Smooth muscle cell (in vitro differentiated cells): ENCODE results near the gene ABHD10. TPM values are rescaled to one million over a fixed set of nuclear protein-coding genes. Genes with fewer than 3 reads are reported as not detected.

Experiments used
- DNase-seq: peaks from one replicate; lab custom pipeline; 2025; ENCODE audit not compliant: unreplicated experiment; lab: John Stamatoyannopoulos, UW
- H2AFZ ChIP-seq: fragments of 200-600 bp; sonication (generic); 2 replicates; pipeline ENCODE4 v1.6.0; 2016; ENCODE audit warnings: antibody characterized with exemption, low read depth, mild to moderate bottlenecking
- H3F3A ChIP-seq: fragments of 200-600 bp; sonication (generic); 2 replicates; pipeline ENCODE4 v1.6.0; 2017; ENCODE audit warnings: antibody characterized with exemption, low read depth
- H3K27ac ChIP-seq: fragments of 200-600 bp; sonication (generic); 2 replicates; pipeline ENCODE4 v1.5.1; 2016; ENCODE audit warnings: low read depth, mild to moderate bottlenecking
- H3K27me3 ChIP-seq: fragments of 200-600 bp; sonication (generic); 2 replicates; pipeline ENCODE4 v1.6.1; 2016; ENCODE audit warnings: low read depth, mild to moderate bottlenecking
- H3K36me3 ChIP-seq: fragments of 200-600 bp; sonication (generic); 2 replicates; pipeline ENCODE4 v1.5.1; 2016; ENCODE audit warnings: low read depth
- H3K4me1 ChIP-seq: fragments of 200-600 bp; sonication (generic); 2 replicates; pipeline ENCODE4 v1.5.1; 2016; ENCODE audit warnings: low read depth
- H3K4me2 ChIP-seq: fragments of 200-600 bp; sonication (generic); 2 replicates; pipeline ENCODE4 v1.6.0; 2016; ENCODE audit warnings: mild to moderate bottlenecking
- H3K4me3 ChIP-seq: fragments of 200-600 bp; sonication (generic); 2 replicates; pipeline ENCODE4 v1.5.1; 2016; ENCODE audit warnings: mild to moderate bottlenecking
- H3K79me2 ChIP-seq: fragments of 200-600 bp; sonication (generic); 2 replicates; pipeline ENCODE4 v1.6.0; 2016; ENCODE audit warnings: low read depth, mild to moderate bottlenecking
- H3K9ac ChIP-seq: fragments of 200-600 bp; sonication (generic); 2 replicates; pipeline ENCODE4 v1.6.0; 2016; ENCODE audit warnings: low read depth
- H3K9me3 ChIP-seq: fragments of 200-600 bp; sonication (generic); replicated peaks from 2 replicates; pipeline ENCODE4 v1.5.1; 2016; ENCODE audit warnings: low read depth
- H4K20me1 ChIP-seq: fragments of 200-600 bp; sonication (generic); 2 replicates; pipeline ENCODE4 v1.6.0; 2016; ENCODE audit warnings: low read depth
- CTCF ChIP-seq: fragments of 200-600 bp; sonication (generic); IDR thresholded peaks from 2 replicates; pipeline ENCODE4 v1.5.1; 2017; ENCODE audit warnings: borderline replicate concordance, mild to moderate bottlenecking, antibody characterized with exemption; ENCODE audit not compliant: insufficient read depth, poor library complexity, severe bottlenecking
- WGBS: methylation state at CpG from one replicate; pipeline ENCODE4 v1.1.7; 2016; ENCODE audit warnings: low lambda C conversion rate; 5-methylcytosine and 5-hydroxymethylcytosine counted together
- polyA plus RNA-seq: library from polyadenylated mRNA; unstranded; fragments of >200 nt; fragmentation: Nextera tagmentation; extraction: Ambion mirVana; gene quantifications from 2 replicates; pipeline ENCODE4 v1.2.1, GENCODE V29; 2016
- total RNA-seq: library from RNA; depleted of rRNA; stranded (reverse); fragments of >200 nt; gene quantifications from 2 replicates; pipeline ENCODE4 v1.2.3, GENCODE V29; 2014

ABHD10 gene
- total and polyA plus RNA-seq, 2 experiments from 2014 or later: 44.1 to 44.9 TPM

GRCh38 chr3:111954228-111954990 lies 24.4 kb upstream of the ABHD10 start:
- Histone ChIP-seq H3K27ac (no peak overlapping the region), H3F3A (no peaks in the 10 kb centered on the region), H3K9me3 (no peaks in the 10 kb centered on the region), H3K4me1 (peaks cover 30% of the 10 kb centered on the region), H3K4me2 (no peak overlapping the region), H4K20me1 (no peaks in the 10 kb centered on the region), H3K36me3 (peaks cover 8% of the 10 kb centered on the region), H3K4me3 (no peak overlapping the region), H3K27me3 (no peaks in the 10 kb centered on the region), H3K9ac (no peak overlapping the region), H2AFZ (no peak overlapping the region), H3K79me2 (peaks cover 3% of the 10 kb centered on the region)
- TF ChIP-seq CTCF: no peak
- DNase-seq: no peak
- WGBS: 78% methylated on average over 6 of the region's 6 CpGs

DNA sequence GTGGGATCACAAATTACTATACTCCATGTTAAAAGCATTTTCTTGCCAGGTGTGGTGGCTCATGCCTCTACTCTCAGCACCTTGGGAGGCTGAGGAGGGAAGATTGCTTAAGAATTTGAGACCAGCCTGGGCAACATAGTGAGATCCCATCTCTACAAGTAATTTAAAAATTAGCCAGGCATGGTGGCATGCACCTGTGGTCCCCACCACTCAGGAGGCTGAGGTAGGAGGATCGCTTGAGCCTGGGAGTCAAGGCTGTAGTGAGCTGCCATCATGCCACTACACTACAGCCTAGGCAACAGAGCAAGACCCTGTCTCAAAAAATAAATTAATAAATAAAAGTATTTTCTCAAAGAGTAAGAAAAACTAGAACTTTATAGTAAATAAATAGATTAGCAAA lies 22.9 kb upstream of the ABHD10 start:
- H3K36me3 ChIP-seq: peaks cover 8% of the 10 kb centered on the region
- no peak for TF ChIP-seq CTCF

DNA sequence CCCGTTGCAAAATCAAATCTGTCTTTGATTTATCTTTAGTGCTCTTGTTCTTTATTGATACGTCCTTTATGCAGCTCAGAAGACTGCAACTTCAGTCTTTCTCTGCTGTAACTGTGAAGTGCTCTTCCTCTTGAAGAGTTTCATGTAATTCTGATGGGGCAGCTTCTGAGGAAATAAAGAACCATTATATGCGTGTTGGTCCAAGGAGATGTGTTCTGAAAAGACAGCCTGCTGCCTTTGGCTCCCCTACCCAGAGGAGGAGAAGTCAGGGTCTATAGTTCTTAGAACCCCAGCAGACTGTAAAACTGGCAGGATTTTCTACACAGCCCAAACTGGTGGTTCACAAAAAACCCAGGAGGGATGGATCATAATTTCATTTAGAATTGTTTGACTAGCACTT lies 22.4 kb upstream of the ABHD10 start:
- Histone ChIP-seq H4K20me1 (no peaks in the 10 kb centered on the region), H3K27me3 (no peaks in the 10 kb centered on the region), H3K79me2 (peaks cover 3% of the 10 kb centered on the region), H3K9ac (no peak overlapping the region), H3K4me1 (peaks cover 30% of the 10 kb centered on the region), H3K9me3 (no peaks in the 10 kb centered on the region), H3K4me2 (no peak overlapping the region), H3K4me3 (no peak overlapping the region), H3F3A (peaks cover 5% of the 10 kb centered on the region), H3K27ac (no peak overlapping the region), H2AFZ (no peak overlapping the region), H3K36me3 (peaks cover 8% of the 10 kb centered on the region)
- WGBS: 93% methylated on average over 3 of the region's 3 CpGs
- DNase-seq: no peak
- no peak for TF ChIP-seq CTCF

More for the DNA sequence above, 22.9 kb upstream of the ABHD10 start:
- H3K27ac ChIP-seq: no peak overlapping the region
- no peaks in the 10 kb centered on the region for H3K27me3 ChIP-seq
- no peak overlapping the region for H3K4me2 ChIP-seq
- no peaks in the 10 kb centered on the region for H4K20me1 ChIP-seq
- H3F3A ChIP-seq: peaks cover 3% of the 10 kb centered on the region
- peaks cover 3% of the 10 kb centered on the region for H3K79me2 ChIP-seq
- no peaks in the 10 kb centered on the region for H3K9me3 ChIP-seq
- no peak overlapping the region for H3K4me3 ChIP-seq
- H2AFZ ChIP-seq: no peak overlapping the region
- H3K4me1 ChIP-seq: peaks cover 30% of the 10 kb centered on the region
- no peak overlapping the region for H3K9ac ChIP-seq
- no peak for DNase-seq
- WGBS: 96% methylated on average over 1 of the region's 1 CpG
